Right renal cortex interstitium (tissue), 3 donors: ENCODE results near the gene ADM5. TPM values are rescaled to one million over a fixed set of nuclear protein-coding genes. Genes with fewer than 3 reads are reported as not detected.

Source experiments
- DNase-seq, 3 donors: peaks; one replicate each; pipeline ENCODE4 v3.0.0-alpha.2; 2013; ENCODE audit warnings: low read depth in 3 of 3, low spot score in 2 of 3
- polyA plus RNA-seq, 3 donors: library from polyadenylated mRNA; unstranded; fragments of 120-200 nt; gene quantifications; one replicate each; pipeline ENCODE4 v1.2.1, GENCODE V29; 2013; ENCODE audit not compliant: insufficient read length in 3 of 3

Gene ADM5
- polyA plus RNA-seq, 3 donors: 0.64 to 0.67 (median 0.64) TPM

DNA sequence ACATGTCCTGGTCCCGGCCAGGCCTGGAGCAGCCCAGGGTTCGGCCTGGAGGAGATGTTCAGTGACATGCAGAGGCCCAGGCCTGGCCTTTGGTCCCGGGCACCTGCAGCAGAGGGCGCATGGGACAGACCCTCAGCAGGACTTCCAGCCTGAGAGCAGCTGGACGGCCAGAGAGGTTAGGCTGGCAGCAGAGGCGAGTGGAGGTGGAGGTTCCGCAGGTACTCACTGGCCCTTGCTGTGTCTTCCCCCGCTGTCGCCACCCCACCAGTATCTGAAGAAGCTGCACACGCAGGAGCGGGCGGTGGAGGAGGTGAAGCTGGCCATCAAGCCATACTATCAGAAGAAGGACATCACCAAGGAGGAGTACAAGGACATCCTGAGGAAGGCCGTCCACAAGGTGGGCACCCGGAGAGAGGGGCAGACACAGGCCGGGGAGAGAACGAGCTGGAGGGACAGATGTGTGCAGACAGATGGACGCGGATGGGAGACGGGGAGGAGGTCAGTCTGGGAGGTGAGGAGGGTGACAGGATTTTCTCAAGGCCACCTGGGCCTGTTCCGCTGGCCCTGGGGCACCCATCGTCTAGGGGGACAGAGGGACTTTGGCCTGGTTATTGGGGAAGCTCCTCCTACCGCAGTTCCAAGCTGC is 31.8 kb upstream of the ADM5 start:
- DNase-seq: no peak

DNA sequence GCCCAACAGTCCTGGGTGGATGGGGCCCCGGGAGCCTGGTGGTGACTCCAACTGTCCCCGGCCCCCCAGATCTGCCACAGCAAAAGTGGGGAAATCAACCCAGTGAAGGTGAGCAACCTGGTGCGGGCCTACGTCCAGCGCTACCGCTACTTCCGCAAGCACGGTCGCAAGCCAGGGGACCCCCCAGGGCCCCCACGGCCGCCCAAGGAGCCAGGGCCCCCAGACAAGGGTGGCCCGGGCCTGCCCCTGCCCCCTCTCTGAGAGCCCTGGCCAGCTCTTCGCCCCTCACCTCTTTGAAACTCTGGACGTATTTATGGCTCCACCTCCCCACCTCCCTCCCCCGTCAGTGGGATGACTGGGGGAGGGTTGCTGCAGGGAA is 31.3 kb upstream of the ADM5 start:
- DNase-seq: no peak

DNA sequence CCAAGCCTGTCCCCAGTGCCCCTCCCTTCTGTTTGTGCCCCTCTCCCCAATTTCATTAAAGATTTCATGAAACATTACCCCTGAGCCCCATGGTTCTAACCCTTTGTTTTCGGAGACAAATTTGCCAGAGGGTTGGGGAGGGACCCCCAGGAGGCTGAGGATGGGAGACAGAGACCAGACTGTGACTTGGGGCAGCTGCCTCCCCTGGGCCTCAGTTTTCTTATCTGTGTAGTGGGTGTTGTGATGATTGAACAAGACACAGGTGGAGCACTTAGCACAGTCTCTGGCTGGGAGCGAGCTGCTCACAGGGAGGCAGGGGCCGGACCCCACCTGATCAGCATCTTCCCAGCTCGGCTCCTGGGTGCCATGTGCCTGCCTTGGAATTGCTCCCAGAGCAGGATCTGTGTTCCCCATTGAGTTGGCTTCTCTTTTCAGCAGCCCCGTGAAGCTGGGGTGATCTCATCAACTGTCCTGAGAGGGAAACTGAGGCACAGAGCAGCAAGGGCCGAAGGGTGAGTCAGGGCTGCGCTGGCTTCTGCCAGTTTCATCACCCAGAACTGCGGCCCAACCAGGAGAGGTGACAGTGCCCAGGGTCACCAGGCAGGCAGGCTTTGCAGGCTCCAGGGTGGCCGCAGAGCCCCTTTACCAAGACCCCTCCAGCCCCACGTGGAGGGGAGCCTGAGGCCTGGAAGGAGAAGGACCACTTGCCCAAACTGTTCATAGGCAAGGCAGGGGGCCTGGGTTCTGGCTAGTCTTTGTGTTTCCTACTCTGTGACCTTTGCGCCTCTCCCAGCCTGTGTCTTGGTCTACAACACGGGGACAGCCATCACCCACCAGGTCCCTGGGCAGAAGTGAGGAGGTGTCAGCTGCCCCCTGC is 30.6 kb upstream of the ADM5 start:
- DNase-seq: no peak

DNA sequence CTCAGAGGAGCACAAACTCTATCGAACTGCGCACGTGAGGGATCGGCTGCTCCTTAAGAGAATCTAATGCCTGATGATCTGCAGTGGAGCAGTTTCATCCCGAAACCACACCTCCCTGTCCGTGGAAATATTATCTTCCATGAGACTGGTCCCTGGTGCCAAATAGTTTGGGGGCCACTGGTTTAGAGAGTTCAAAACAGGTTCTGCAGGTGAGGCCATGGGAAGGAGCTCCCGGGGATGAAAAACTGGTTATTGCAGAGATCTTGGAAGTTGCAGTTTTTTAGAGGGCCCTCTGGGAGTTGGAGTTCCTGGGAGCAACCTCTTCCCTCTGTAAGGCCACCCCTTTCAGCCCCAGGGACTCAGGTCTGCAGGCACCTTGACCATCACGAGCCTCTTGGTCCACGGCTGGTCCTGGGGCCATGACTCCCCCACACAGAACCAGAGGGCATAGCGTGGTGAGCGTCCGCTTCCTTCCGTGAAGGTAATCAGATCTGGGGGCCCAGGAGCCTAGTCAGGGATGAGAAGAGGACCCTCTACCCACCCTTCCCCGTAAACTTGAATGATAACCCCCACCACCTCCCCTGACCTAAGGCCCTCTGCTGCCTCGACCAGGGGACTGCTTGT is 28.9 kb upstream of the ADM5 start:
- DNase-seq: no peak

DNA sequence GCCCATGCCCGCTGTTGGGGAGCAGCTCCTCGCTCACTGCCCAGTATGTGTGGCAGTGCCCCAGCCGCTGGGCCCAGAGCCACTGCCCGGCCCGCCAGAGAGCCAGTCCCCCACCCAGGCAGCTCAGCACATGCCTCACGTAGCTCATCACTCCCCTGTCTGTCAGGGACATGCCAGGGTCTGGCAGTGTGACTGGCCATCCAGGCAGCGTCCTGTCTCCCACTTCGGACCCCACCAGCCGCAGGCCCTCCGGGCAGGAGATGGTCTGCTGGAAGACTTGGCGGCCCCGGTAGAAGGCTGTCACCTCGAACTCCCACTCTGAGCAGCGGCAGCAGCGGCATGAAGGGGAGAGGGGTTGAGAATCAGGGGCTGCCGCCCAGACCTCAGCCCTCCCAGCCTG is 27.4 kb upstream of the ADM5 start:
- no peak for DNase-seq

DNA sequence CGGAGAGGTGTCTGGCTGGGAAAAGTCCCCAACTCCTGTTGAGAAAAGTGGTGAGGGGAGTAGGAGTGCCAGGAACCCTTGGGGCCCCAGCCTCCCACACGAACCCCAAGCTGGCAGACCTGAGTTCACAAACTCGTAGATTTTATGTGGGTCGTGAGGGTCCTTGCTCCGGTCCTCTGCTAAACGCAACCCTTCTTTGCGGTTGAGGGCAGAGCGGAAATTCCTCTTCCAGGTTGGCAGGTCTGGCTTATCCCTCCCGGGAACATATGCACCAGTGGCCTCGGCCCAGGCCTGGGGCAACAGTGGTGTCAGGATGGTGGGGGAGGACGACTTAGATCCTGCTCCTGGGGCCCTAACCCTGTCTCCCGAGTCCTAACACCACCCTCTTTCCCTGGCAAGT is 26.2 kb upstream of the ADM5 start:
- no peak for DNase-seq

DNA sequence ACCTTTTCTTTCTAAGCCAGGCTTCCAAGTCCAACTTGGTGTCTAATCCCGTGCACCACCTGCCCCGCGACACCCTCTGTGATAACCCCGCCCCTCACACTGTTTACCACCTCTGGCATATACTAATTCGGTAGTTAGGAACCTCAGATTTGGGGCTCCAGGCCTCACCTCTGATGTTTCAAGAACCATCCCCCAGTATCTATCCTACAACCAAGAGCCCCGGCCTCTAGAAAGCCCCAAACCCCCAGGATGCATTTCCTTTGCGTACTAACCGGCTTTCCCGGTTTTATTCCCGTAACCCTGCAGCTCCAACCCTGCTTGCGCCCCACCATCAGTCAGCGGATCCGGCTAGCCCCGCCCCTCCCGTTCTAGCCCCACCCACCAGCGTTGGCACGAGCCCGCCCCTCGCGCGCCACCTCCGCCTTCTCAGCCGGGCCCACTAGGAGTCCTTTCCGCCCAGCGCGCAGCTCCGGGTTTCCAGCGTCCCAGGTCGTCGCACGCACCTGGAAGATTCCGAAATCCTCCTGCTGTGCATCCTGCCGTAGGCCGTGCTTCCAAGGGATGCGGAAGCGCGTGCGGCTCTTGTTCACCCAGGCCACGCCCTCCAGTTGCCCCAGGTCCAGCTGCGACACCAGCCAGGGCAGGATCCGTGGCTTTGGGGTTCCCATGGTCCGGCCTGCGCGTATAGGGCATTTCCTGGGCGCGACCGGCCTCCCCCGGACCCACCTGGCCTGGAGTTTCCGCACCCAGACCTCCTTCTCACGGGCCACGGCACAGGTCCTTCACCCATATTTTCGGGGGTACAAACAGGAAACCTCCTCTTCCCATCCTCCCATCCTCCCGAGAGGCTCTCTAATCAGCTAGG is 25.0 kb upstream of the ADM5 start:
- peak in 1 of 3 donors; percentile 66 for DNase-seq

DNA sequence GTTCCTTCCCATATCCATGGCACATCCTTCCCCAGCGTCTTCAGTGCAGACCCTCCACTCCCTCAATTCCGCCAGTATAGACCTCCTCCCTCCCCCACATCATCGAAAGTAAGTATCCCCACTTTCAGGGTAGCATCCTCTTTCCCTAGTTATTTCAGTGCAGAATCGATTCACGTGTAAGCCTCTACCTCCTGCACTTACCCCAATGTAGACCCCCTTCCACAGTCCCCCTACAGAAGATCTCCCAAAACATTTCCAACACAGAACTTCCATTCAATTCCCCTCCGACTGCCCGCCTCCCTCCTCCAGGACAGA is 24.4 kb upstream of the ADM5 start:
- no peak for DNase-seq

DNA sequence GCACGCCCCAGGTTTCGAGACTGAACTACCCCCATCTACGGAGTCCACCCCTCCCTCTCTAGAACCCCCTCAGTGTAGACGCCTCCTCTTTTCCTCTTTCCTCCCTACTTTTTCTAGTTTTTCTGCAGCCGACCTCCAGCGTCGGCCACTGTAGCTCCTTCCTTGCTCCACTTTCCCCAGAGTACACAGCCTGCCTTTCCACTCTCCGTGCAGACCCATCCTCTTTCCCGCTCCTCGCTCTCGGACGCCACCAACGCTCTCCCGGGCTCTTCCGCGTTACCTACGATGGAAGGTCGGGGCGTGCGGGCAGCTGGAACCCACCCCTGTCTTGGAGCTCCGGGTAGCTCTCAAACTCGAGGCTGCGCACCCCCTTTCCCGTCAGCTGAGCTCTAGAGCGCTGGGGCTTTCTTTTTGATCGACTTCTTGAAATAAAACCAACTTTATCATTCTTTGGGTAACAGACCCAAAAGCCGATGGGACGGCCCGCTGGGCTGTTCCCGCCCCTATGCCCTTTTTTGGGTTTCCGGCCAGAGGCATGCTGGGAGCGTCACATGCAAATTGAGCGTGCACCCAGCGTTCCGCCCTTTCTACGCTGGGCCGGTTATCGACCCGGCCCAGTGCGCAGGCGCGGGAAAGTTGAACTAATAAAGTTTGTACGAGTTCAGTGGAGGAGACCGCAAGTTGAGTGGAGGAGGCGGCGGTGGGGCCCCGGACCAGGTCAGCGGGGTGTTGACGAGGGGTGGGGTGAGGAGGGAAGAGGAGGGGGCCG is 23.9 kb upstream of the ADM5 start, which contains the start of the genes BCL2L12 and IRF3:
TSS of gene BCL2L12 (plus strand) at position 583 of the 769 bp plus-strand sequence. CDS start 760 bp downstream, outside the sequence.
TSS of gene IRF3 (minus strand) at position 507 of the 769 bp plus-strand sequence. CDS start 1,019 bp downstream, outside the sequence.
- peak in 2 of 3 donors; percentile 95 for DNase-seq

DNA sequence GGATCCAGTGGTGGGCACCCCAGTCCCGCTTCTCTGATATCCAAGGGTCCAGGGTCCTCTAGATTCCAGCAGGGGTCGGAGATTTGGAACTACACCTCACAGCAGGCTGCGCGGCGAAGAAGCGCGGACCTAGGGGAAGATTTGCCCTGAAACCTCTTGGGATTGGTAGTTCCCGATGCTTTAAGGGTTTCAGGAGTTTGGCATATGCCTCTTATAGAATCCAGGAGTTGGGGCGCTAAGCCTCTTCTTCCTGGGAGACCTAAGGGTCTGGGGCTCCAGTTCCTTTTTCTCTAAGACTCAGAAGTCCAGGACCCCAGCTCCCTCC is 23.3 kb upstream of the ADM5 start:
- DNase-seq: no peak

DNA sequence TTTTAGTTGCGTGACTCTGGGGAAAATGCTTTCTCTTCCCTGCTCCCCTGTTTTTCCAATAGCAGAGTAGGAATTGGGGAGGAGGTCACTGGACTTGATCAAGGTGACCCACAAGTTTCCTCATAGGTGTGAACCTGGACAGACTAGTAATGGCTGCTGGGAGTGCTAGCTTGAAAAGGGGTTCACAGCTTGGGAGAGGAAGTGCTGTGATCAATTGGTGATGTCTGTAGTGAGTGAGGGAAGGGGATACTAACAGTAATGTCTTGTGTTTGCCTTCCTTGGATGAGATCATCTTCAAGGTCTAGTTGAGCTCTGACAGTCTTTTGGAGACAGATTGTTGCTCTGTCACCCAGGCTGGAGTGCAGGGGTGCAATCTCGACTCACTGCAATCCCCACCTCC is 21.9 kb upstream of the ADM5 start:
- DNase-seq: no peak

DNA sequence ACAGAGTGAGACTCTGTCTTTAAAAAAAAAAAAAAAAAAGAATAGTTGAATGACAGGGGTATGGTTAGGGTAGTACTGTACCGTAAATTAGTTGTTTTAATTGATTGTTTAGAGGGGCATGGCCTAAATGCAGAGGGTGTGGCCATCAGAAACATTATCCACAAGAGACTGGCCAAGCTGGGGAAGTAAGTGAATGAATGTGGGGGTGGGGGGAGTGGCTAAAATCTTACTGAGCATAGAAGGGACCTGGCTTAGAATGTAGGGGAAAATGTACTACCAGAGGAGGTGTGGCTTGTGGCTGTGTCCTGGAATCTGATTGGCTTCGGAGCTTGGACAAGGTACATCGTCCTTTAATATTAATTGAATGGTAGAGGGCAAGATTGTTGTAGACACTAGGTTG is 19.9 kb upstream of the ADM5 start:
- no peak for DNase-seq

DNA sequence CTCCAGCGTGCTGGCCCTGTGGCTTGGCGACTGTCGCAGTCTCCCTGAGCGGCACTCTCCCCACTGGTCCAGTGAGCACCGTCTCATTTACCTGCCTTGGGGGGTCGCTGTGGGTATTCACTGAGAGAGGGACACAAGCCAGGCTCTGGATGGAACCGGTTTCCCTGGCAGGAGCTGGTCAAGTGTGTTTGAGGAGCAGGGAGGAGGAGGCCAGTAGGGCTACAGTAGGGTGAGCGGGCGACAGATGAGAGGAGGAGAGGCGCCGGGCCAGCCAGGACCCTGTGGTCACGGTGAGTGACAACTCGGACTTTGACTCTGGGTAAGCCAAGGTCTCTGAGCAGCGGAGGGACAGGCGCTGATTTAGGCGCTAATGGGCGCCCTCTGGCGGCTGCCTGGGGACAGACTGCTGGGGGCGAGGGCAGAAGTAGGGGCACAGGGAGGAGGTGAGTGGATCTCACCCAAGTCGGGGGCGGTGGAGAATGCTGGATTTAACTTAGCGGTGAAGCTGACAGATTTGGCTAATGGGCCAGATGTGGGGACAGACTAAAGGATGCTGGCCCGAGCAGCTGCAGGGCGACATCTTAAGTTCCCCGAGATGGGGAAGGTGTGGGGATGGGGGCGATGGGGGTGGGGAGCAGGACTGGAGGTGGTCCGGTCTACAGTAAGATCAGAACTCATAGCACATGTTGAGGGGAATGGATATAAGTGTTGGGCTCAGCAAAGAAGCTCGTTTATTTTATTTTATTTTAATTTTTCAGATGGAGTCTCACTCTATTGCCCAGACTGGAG is 17.1 kb upstream of the ADM5 start:
- DNase-seq: no peak

DNA sequence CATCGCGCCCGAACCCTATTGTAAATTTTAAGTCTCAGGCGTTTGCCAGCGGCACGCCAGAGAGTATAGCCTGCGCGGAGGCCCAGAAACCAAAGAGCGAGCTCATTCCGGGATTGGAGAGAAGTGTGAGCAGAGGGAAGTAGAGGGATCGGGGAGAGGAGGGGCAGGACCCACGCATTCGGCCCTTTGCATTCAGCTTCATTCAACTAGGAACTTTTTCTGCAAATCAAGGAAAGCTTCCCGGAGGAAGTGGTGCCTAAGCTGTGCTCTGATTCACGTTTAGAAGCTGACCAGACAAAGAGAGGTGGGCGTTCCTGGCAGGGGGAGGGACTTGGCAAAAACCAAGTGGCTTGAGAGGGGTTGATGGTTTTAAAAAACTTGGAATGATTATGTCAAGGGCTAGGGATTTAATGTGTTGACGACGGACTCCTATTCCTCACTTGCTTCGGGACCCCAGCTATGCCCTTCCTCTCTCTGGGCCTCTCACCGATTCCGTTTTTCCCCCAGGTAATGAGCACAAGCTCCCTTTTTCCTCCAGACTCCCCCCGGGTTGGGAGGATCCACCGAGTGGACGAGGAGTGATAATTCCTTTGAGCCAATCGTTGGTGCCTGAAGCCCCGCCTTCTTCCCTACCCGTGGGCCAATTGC is 13.1 kb upstream of the ADM5 start:
- DNase-seq: no peak

DNA sequence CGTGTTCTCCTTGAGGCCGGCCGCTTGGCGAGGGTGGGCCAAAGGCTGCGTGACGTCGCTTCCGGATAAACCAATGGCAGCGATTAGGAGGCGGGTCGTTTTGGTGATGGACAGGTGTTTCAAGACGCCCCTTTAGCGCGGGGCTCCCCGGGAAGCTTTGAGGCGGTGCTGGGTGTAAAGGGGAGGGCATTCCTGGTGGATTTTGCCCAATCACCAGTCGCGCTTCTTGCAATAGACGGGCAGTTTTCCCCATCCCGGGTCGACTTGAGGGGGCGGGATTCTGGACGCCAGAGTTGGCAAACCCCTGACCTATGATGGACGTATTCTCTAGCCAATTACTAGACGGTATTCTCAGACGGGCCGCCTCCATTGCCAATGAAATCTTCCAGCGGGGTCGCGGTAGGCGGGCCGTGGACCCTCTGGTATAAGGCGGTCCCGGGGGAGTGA is 12.6 kb upstream of the ADM5 start:
- DNase-seq: peak; percentile 100

DNA sequence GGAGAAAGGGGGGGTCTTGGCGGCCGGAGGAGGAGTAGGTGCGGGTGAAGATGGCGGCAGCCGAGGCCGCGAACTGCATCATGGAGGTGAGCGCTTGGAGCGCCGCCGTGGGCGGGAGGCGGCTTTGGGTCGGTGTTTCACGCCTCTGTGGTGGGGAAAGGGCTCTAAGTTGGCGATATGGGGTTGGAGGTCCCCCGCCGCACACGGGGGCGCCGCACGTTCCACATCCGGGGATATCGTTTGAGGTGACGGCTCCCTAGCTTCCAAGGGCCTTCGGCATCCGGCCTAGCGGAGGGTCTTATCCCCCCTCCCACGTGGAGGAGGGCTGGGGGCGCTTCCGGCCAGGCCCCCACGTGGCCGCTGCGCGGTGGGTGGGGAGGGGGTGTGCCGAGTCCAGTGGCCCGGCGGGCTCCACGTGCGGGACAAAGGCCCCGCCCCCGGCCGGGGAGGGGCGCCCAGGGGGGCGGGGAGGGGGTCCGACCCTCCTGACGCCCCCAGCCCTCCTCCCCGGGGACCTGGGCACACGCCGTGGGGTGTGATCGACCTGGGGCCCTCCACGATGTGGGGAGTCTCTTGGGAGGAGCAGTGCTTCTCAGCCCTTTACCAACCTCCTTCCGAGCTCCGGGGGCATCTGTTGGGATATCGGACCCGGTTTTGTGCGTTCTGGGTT is 12.0 kb upstream of the ADM5 start, which contains the start of gene PRMT1:
TSS of gene PRMT1 (plus strand) at position 41 of the 670 bp plus-strand sequence. CDS start at position 51, 10 bp downstream.
- DNase-seq: no peak

DNA sequence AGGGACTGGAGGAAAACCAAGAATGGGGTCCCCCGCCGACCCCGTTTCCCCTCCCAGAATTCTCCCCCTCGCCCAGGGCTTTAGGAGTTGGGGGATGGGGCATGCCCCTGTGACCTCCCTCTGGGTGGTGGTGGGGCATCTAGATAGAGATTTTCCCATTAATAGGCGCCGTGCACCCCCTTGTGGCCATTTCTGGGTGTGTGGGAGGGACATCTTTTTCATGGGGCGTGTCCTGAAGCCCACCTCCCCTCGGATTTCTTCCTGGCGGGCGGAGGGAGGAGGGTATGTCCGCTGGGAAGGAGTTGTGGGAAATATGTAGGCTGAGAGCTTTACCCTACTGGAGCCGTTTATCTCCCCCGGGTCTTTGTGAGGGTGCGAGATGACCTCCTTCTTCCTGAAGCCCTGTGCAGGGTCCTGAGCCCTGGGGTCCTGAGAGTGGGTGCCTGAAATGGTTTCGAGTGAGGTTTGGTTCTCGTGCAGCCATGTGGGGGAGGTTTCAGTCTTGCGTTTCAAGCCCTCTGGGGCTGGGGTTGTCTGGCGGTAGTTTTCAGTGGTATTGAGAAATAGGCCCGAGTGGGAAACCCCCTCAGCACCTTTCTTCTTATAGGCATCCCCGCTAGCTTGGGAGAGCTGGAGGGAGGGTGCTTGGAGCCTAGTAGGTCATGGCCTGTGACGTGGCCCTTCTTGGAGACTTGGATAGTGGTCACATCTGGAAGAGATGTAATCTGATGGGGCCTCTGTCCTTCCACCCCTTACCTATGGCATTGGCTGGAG is 11.3 kb upstream of the ADM5 start:
- peak; percentile 75 to 80 (median 80) for DNase-seq
